HEK293T (cell line): ENCODE data around the gene CUX1.

Source experiments
- BHLHE40 ChIP-seq: fragments of 450-650 bp; IDR thresholded peaks from 2 replicates; pipeline ENCODE4 v1.6.1; 2016; ENCODE audit warnings: mild to moderate bottlenecking, moderate library complexity, borderline replicate concordance
- ELF4 ChIP-seq: fragments of 450-650 bp; IDR thresholded peaks from 2 replicates; pipeline ENCODE4 v1.6.1; 2017; ENCODE audit warnings: antibody characterized with exemption
- L3MBTL2 ChIP-seq: fragments of 450-650 bp; conservative IDR thresholded peaks from 2 replicates; pipeline ENCODE4 v1.6.1; 2016; ENCODE audit warnings: mild to moderate bottlenecking
- LEF1 ChIP-seq: fragments of 450-650 bp; IDR thresholded peaks from 2 replicates; pipeline ENCODE4 v1.6.1; 2017; ENCODE audit warnings: mild to moderate bottlenecking, borderline replicate concordance
- SP1 ChIP-seq: fragments of 450-650 bp; IDR thresholded peaks from 2 replicates; pipeline ENCODE4 v1.6.1; 2017
- SUZ12 ChIP-seq: fragments of 450-650 bp; IDR thresholded peaks from 2 replicates; pipeline ENCODE4 v1.6.1; 2016; ENCODE audit warnings: mild to moderate bottlenecking

DNA sequence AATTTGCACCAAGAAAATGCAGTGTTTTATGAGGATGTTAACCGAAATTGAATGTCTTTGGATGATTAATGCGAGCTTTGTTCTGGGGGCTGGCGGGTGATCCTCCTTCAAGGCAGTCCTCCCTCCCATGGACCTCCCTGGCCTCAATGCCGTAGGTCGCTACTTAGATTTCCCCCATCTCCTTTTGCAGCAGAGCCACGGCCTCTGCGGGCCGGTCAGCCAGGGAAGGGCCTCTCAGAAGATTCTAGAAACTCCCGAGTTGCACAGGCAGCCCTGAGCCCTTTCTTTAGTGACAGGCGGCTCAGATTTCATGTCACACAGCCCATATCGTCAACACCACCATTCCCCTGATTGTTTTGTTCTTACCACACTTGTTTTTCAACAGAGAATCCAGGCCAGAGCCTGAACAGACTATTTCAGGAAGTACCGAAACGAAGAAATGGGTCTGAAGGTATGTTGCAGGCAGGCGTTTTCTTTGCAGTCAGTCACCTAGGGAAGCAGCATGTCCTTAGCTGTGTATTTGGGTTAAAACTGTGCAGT is 381.1 kb downstream of the CUX1 start:
- no peak for TF ChIP-seq ELF4
- TF ChIP-seq LEF1: no peak
- TF ChIP-seq SUZ12: no peak
- TF ChIP-seq L3MBTL2: no peak
- TF ChIP-seq BHLHE40: no peak
- TF ChIP-seq SP1: no peak
